NCI-H146 treated with DMSO at 0.1 percent for 48 hours (cell line): ENCODE data around the gene MAP3K3.

Experiments used
- DNase-seq: peaks from one replicate; lab custom pipeline; 2025; ENCODE audit not compliant: unreplicated experiment; lab: John Stamatoyannopoulos, UW

Gene MAP3K3

GRCh38 chr17:63649813-63650212, 27.6 kb downstream of the MAP3K3 start:
- no peak for DNase-seq

GRCh38 chr17:63652106-63652505, 29.9 kb downstream of the MAP3K3 start:
- no peak for DNase-seq

GRCh38 chr17:63653050-63653449, 30.8 kb downstream of the MAP3K3 start:
- DNase-seq: no peak

- DNase-seq: no peak
Measured at GRCh38 chr17:63657786-63658185, 35.6 kb downstream of the MAP3K3 start.

- no peak for DNase-seq
Measured at GRCh38 chr17:63658366-63658765, 36.1 kb downstream of the MAP3K3 start.

- no peak for DNase-seq
Measured at GRCh38 chr17:63659850-63660249, 37.6 kb downstream of the MAP3K3 start.

GRCh38 chr17:63665527-63666214, 43.5 kb downstream of the MAP3K3 start:
- DNase-seq: no peak

- no peak for DNase-seq
Measured at GRCh38 chr17:63672856-63673255, 50.6 kb downstream of the MAP3K3 start.

GRCh38 chr17:63675231-63675606, 53.0 kb downstream of the MAP3K3 start:
- peak; percentile 26 for DNase-seq

GRCh38 chr17:63675607-63676546, 53.7 kb downstream of the MAP3K3 start:
- DNase-seq: peak; percentile 81

- peak; percentile 25 for DNase-seq
Measured at GRCh38 chr17:63676584-63676983, 54.4 kb downstream of the MAP3K3 start.

- DNase-seq: no peak
Measured at GRCh38 chr17:63679214-63679613, 57.0 kb downstream of the MAP3K3 start.

GRCh38 chr17:63680700-63681099, 58.5 kb downstream of the MAP3K3 start:
- no peak for DNase-seq

GRCh38 chr17:63681530-63681929, 59.3 kb downstream of the MAP3K3 start:
- DNase-seq: no peak

- DNase-seq: no peak
Measured at GRCh38 chr17:63682441-63682840, 60.2 kb downstream of the MAP3K3 start.

GRCh38 chr17:63682981-63683380, 60.8 kb downstream of the MAP3K3 start:
- no peak for DNase-seq

- no peak for DNase-seq
Measured at GRCh38 chr17:63685041-63685440, 62.8 kb downstream of the MAP3K3 start.

GRCh38 chr17:63685578-63685977, 63.4 kb downstream of the MAP3K3 start:
- no peak for DNase-seq

GRCh38 chr17:63686138-63686685, 64.0 kb downstream of the MAP3K3 start:
- DNase-seq: no peak

- no peak for DNase-seq
Measured at GRCh38 chr17:63688396-63689020, 66.3 kb downstream of the MAP3K3 start.

- no peak for DNase-seq
Measured at GRCh38 chr17:63689479-63689878, 67.3 kb downstream of the MAP3K3 start.
